Spleen (tissue), 7 donors: ENCODE data around the gene EIF4H.

ENCODE experiments used
- POLR2A ChIP-seq, 3 donors: fragments of 450-650 bp; IDR thresholded peaks; one replicate each; pipeline ENCODE4 v1.5.1; 2017; ENCODE audit warnings: antibody characterized with exemption in 3 of 3, mild to moderate bottlenecking in 1 of 3
- POLR2AphosphoS5 ChIP-seq, 3 donors: sonication (generic); formaldehyde crosslinking; IDR thresholded peaks; one replicate each; pipeline ENCODE4 v1.5.1; 2017; ENCODE audit warnings: antibody characterized with exemption in 3 of 3
- TF ChIP-seq, protein P1 (sequence below), 11 experiments: fragments of 200-600 bp in 7 of 11; fragments of 450-650 bp in 4 of 11; sonication (generic) in 4 of 11; IDR thresholded peaks in 8 of 11; conservative IDR thresholded peaks in 3 of 11; 1 replicate in 7 of 11; 2 replicates in 4 of 11; pipeline versions ENCODE4 v1.4.0 to v1.8.0; 2016 to 2021; ENCODE audit warnings: antibody characterized with exemption in 11 of 11, inconsistent platforms in 4 of 11, mild to moderate bottlenecking in 1 of 11
- donor health status: DM: no; HTN: no; CAD: no; lungs with moderate emphysema.
- donor health status: DM: no; HTN: no; CAD: no.
- donor health status: DM: no; HTN: no; CAD: no.

GRCh38 chr7:74130518-74130917 is 43.6 kb upstream of the EIF4H start:
- TF ChIP-seq POLR2AphosphoS5 (IDR thresholded peaks at IDR 0.05) (no peak), POLR2A (IDR thresholded peaks at IDR 0.05) (no peak)
- TF ChIP-seq, protein P1, sequence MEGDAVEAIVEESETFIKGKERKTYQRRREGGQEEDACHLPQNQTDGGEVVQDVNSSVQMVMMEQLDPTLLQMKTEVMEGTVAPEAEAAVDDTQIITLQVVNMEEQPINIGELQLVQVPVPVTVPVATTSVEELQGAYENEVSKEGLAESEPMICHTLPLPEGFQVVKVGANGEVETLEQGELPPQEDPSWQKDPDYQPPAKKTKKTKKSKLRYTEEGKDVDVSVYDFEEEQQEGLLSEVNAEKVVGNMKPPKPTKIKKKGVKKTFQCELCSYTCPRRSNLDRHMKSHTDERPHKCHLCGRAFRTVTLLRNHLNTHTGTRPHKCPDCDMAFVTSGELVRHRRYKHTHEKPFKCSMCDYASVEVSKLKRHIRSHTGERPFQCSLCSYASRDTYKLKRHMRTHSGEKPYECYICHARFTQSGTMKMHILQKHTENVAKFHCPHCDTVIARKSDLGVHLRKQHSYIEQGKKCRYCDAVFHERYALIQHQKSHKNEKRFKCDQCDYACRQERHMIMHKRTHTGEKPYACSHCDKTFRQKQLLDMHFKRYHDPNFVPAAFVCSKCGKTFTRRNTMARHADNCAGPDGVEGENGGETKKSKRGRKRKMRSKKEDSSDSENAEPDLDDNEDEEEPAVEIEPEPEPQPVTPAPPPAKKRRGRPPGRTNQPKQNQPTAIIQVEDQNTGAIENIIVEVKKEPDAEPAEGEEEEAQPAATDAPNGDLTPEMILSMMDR (IDR thresholded peaks at IDR 0.05 in 8 of 11, conservative IDR thresholded peaks at IDR 0.05 in 3 of 11) = no peak
